NCI-H1694 treated with DMSO at 0.1 percent for 48 hours (cell line): ENCODE measurements around the gene TMEM205.
"Not testable (repeated sequence)": the region's sequence is repeated elsewhere in the genome, so short reads cannot be mapped to it uniquely, and the experiment has no call there.

Experiments used
- DNase-seq: peaks from one replicate; lab custom pipeline; 2025; lab: John Stamatoyannopoulos, UW

Gene TMEM205

DNA sequence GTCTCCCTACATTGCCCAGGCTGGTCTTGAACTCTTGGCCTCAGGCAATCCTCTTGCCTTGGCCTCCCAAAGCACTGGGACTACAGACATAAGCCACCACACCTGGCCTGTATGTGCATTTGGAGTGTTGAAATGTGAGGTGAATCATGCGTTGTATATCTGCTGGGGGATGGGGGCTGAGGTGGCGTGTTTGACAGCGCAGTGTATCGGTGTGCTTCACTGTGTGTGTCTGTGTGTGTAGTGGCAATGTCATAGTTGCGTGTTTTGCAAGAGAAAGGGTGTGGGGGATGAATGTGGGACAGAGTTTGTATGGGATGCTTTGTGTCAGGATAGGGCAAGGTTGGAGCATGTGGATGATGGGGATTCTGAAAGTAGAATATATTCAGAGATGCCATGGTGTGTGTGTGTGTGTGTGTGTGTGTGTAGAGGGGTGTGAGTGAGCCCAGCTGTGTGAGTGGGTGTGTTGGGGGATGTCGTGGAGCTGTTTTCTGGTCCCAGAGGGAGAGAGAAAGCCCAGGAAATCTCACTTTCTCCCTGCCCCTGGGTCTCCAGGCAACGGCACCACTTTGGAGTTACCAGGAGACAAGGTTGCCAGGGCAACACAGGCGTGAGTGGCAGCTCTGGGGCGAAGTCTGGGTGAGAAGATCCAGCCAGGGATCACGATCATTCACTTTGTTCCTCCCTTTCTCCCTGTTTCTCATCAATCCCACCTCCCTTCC, 27.3 kb upstream of the TMEM205 start:
- DNase-seq = peak; percentile 50

DNA sequence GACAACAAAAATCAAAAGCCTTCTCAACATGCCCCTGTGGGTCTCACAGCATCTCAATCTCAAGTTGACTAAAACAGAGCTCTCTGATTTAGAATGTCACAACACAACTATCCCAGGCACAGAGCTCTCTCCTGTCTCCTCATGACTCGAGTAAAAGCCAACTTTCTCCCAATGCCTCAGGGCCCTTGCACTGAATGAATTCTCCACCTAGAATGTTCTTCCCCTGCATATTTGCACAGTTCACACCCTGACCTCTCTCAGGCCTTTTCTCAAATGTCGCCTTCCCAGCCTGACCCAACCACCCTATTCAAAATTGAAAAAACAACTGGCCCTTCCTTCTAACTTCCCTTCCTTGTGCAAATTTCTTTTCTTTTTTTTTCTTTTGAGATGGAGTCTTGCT, 24.7 kb upstream of the TMEM205 start:
- DNase-seq = no peak

DNA sequence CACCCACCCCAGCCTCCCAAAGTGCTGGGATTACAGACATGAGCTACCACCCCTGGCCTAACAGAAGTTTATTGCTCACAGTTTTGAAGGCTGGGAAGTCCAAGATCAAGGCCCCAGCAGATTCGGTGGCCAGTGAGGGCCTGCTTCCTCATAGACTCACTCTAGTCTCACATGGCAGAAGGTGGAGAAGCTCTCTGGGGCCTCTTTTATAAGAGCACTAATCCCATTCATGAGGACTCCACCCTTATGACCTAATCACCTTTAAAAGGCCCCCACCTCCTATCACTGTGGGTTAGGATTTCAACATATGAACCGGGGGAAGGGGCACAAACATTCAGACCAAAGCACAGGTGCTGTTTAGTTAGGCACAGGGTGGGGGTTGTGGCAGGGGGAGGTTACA, 21.5 kb upstream of the TMEM205 start:
- no peak for DNase-seq

DNA sequence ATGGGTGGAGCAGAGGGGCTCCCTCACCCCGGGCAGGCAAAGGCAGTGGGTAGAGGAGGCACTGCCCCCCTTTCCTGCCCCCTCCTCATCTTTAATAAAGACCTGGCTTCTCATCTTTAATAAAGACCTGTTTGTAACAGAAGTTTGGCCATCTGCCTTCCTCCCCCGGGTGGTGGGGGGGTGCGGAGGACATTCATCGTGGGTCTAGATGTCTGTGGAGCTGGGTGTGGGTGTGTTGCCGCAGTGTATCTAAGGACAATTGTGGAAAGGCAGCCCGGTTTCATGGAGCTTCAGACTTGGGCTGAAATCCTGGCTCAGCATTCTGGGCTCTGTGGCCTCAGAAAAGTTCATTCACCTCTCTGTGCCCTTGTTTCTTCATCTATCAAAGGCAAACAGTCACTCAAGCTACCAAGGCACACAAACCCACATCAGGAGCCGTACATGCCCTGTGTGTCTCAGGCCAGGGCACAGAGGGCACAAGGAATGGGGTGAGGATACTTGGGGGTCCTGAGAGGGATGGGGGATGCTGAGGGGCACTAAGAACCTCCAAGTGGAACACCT, 19.6 kb upstream of the TMEM205 start:
- DNase-seq = no peak

DNA sequence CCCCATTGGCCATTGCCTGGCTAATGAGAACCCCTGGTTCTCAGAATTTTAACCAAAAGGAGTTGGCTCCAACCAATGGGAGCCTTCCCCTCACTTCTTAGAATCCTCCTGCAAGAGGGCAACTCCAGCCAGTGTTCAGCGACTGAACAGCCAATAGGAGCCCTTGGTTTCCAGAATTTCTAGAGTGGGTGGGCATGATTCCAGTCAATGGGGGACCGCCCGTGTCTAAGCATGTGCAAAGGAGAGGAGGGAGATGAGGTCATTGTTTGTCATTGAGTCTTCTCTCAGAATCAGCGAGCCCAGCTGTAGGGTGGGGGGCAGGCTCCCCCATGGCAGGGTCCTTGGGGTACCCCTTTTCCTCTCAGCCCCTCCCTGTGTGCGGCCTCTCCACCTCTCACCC, 18.9 kb upstream of the TMEM205 start:
- no peak for DNase-seq

DNA sequence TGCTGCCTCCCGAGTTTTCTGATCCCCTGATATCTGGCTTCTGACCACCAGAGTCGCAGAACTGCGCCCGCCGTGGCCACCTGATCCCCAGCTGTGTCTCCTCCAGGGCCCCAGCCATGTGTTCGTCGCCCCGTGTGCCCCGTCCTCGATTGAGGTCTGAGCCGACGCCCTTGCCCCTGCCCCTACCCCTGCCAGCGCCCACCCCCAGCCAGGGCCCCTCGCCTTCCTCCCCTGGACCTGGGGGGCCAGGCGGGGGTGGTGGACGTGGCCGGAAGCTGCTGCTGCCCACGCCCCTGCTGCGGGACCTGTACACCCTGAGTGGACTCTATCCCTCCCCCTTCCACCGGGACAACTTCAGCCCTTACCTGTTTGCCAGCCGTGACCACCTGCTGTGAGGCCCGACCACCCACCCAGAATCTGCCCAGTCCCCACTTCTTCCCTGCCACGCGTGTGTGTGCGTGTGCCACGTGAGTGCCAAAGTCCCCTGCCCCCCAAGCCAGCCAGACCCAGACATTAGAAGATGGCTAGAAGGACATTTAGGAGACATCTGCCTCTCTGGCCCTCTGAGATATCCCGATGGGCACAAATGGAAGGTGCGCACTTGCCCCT, 18.3 kb upstream of the TMEM205 start:
- no peak for DNase-seq

DNA sequence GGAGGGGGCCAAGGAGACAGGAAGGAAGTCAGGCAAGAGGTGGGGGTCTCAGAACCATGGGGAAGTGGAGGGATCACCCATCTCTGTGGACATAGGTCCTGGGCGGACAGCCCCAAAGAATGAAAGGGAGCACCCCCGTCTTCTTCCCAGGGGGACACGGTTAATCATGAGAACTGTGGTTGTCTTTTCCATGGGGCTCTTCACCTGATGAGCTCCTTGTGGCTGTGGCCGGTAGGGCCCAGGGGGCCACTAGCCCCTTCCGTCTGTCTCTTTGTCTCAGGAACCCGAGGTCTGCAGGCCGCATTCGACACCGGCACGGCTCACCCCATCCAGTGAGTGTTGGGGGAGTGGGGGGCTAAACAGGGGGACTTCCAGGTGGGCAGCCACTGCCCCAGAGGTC, 17.8 kb upstream of the TMEM205 start:
- DNase-seq = no peak

DNA sequence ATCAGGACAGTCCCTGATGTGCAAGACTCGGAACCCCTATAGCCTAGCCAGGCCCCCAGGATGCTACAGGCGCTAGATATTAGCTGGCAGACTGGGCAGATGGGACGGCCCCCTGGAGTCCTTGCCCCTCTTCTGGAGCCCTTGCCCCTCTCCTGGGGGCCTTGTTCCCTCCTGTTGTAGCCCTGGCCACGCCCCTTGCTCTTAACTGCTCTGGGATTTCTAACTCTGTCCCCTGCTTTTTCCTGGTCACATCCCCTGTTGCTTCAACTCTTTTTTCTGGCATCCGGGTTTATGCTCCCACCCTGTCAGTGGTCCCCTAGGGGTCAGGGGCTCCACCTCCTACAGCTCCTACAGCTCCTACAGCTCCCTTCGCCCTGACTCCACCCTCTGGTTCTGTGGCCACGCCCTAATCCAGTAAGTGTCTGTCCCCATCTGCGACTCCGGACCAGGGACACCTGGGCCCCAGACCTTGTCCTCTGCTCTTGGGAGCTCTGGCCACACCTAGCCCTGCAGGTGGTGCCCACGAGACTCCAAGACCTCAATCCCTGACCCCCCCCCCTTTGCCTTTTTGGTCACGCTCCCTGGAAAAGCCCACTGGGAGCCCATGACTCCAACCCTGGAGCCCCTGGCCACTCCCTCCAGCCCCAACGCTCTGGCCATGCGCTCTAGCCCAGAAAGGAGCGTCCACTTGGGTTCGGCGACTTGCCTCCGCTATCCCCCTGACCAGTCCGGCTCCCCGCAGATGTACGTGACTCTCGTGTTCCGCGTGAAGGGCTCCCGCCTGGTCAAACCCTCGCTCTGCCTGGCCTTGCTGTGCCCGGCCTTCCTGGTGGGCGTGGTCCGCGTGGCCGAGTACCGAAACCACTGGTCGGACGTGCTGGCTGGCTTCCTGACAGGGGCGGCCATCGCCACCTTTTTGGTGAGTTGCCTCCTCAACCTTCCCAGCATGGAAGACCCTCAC, 16.0 kb upstream of the TMEM205 start:
- no peak for DNase-seq

DNA sequence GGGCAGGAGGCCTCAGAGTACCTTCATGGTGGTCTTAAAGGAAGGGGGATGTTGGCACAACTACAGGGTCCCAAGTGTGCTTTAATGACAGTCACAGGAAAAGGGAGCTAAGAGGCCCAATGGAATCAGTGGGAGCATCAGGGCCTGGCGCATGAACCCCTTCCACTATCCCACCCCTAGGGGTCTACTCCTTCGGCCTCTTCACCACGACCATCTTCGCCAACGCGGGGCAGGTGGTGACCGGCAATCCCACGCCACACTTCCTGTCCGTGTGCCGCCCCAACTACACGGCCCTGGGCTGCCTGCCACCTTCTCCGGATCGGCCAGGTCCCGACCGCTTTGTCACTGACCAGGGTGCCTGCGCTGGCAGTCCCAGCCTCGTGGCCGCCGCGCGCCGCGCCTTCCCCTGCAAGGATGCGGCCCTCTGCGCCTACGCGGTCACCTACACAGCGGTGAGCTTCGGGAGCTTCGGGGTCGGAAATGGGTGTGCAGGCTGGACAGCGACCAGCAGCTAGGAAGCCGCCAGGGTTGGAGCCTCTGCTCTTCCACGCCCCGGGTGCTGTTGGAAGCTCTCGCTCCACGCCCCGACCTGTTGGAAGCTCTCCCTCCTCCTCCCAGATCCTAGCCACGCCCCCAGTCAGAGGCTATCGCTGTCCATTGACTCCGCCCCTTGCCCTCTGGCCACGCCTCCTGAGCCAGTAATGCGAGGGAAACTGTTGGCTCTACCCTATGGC, 15.1 kb upstream of the TMEM205 start:
- no peak for DNase-seq

DNA sequence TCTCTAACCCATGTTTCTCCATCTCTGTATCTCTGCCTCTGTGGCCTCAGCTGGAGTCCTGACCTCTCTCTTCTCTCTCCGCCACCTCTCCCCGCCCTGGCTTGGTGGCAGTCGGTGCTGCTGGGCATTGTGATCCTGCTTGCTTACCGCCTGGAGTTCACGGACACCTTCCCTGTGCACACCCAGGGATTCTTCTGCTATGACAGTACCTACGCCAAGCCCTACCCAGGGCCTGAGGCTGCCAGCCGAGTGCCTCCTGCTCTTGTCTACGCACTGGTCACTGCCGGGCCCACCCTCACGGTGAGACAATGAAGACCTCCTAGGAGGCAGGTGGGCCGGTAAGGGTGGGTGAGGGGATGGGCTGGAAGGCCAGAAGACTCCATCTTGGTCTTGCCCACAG, 13.4 kb upstream of the TMEM205 start:
- DNase-seq = no peak

DNA sequence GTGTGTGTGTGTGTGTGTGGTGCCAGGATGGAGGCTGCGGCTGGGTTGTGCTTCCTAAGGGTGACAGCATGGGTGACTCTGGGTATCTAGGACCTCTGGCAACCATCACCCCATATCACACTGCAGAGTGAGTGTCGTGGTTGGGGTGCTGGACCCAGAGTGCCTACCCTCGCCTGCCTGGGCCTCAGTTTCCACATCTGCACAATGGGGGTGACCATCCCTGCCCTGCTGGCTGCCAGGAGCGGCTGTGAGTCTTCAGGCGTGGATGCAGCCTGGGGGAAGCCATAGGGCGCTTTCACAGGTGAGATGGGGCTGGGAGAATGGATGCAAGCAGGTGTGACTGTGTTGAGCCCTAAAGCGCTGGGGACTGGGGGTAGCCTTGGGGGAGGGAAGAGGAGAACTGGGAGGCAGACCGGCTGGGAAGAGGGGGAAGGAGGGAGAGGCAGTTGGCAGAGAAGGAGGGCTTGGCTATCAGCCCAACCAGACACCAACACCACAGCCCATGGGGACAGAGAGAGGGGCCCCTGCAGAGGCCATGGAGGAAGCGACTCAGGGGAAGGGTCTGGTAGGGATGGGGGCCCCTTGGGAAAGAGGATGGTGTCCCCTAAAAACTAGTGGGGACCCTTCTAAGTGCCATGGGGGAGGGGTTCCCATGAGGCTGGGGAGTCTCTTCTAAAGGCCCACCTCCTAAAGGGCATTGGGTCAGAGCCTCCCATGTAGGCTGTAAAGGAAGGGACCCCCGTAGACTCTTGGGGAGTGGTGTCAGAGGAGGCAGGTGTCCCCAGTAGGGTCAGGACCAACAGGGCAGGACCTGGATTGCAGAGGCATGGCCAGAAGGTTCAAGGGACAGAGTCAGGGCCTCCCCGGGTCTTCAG, 10.8 kb upstream of the TMEM205 start:
- DNase-seq = no peak

DNA sequence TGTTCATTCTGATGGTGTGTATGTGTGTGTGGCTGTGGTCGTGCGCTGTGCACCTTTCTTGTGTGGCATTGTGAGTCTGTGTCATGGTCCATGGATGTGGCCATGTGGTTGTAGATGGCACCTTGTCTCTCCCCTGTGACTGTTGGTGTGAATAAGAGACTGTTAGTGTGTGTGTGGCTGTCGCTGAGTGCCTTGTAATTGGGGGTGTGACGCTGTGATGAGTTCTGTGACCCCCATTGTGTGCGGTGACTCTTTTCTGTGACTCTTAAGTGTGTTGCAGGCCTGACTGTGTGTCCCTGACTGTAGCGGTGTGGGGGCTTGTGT, 10.0 kb upstream of the TMEM205 start:
- no peak for DNase-seq

DNA sequence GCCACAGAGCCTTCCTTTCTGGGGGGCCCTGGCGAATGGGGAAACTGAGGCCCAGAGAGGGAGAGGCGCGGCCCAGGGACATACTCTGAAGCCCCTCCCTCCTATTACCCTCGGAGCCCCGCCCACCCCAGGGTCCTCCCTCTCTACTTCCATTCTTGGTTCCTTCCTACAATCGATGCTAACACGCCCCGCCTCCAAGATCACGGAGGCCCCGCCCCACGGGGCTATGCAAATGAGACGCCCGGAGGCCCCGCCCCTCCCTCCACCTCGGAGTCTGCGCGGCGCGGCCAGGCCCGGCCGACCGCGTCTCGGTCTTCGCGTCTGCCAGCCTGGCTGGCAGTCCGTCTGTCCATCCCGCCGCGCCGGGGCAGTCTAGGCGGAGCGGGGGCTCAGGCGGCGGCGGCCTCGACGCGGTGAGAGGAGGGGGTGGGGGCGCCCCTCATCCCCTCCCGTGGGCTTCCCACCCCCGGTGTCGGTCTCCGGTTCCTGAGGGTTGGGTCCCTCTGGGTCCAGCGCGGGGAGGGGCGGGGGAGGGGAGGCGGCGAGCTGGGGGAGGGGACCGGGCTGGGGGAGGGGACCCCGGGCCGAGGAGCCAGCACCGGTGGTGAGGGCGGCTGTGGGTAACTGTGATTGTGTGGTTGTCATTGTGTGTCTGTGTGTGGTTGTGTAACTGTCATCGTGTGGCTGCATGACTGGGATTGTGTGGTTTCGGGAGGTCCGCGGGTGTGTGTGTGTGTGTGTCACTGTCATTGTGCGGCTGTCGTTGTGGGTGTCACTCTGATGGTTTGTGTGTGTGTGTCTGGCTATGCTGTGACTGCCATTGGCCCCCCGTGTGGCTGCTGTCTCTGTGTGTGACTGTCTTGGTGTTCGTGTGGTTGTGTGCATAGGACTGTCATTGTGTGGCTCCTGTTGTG, 9.3 kb upstream of the TMEM205 start, which contains the start of gene PLPPR2:
PLPPR2 (plus strand) TSS at position 273 of the 914 bp plus-strand sequence. CDS start 2,242 bp downstream, outside the sequence.
- peak; percentile 50 for DNase-seq

DNA sequence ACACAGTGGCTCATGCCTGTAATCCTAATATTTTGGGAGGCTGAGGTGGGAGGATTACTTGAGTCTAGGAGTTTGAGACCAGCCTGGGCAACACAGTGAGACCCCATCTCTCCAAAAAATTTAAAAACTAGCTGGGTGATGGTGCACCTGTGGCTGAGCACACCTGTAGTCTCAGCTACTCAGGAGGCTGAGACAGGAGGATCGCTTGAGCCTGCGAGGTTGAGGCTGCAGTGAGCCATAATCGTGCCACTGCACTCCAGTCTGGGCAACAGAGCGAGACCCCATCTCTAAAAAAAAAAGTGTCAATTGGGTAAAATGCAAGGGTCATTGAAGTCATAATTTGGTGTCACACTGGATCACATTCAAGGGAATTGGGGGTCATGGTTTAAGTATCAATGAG, 8.0 kb upstream of the TMEM205 start:
- DNase-seq = not testable (repeated sequence)

DNA sequence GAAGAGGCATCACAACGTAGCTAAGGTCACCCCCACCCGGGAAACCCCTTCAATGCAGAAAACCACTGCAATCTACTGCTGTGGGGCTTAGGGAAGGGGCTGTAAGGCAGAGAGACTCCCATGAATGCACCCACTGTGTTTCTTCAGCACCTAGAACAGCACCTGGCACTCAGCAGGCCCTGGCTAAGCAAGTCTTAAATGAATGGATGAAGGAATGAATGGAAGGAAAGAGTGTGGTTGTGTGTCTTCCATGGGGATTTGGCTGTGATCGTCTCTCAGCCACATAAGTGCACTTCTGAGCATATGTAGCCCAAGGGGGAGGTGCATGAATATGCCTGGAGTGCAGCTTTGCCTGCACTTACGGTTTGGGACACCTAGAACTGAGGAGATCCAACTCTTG, 3.1 kb upstream of the TMEM205 start:
- DNase-seq = no peak

DNA sequence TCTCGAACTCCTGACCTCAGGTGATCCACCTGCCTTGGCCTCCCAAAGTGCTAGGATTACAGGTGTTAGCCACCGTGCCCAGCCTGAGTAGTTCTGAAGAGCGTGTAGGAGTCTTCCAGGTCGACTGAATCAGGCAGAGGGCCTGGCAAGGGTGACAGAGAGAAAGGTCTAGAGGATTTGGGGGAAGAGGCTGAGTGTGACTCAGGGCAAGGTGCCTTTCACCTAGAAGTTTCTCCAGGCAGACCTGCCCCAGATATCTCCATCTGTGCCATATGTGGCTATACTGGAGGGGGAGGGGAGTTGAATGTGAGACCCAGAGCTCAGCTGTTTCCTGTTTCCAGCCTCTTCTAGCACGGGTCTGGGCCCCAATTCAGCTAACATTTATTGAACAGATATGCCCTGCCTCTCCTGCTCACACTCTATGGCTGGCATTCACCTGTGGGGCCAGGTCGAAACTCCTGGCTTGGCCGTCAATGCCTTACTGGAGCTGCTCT, 1.5 kb upstream of the TMEM205 start:
- DNase-seq = no peak

DNA sequence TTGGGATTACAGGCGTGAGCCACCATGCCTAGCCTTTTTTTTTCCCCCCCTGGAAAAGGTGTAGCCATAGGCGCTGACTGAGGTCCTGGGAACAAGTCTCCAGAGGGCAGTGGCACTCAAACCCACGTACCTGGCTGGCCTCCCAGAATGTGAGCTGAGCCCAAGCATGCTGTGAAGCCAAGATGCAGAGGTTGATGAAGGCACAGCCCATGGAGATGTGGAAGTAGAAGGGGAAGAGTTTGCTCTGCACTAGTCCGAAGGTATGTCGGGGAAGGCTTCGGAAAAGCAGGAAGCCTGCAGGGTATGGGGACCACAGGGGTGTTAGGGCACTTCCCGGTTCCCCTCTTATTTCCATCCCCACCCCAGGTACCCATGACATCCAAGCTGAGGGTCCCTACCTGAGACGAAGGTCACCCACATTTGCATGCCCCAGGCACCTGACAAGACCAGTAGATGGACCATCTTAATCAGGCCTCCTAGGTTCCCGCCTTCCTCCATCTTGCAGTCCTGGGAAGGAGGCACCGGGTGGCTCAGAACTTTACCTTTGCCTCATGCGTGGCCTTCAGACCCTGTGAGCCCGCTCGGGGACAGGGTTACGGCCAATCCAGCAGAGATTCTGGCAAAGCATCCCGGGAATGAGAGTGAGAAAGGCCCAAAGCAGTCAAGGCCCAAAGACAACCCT, 805 bp downstream of the TMEM205 start:
- no peak for DNase-seq

DNA sequence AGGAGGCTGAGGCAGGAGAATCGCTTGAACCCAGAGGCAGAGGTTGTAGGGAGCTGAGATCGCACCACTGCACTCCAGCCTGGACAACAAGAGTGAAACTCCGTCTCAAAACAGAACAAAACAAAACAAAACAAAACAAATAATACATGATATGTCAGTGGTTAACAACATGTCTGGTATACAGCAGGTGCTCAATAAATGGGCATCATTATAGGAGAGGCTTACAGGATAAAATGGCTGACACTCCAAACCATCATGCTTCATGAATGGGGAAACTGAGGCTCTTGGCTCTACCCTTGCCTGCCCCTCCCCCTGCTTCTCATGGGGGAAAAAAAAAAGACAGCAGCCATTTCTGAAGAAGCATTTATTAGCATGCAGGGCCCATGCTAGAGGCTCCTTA, 3.6 kb downstream of the TMEM205 start:
- DNase-seq = no peak

DNA sequence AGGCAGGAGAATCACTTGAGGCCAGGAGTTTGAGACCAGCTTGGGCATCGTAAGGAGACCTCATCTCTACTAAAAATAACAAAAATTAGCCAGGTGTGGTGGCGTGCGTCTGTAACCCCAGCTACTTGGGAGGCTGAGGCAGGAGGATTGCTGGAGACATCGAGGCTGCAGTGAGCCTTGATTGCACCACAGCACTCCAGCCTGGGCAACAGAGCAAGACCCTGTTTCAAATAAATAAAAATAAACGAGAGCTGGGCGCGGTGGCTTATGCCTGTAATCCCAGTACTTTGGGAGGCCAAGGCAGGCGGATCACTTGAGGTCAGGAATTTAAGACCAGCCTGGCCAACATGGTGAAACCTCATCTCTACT, 6.0 kb downstream of the TMEM205 start:
- not testable (repeated sequence) for DNase-seq
